Astrocyte (in vitro differentiated cells and primary cell): ENCODE data around the gene ABHD4.

ENCODE experiments used
- CTCF ChIP-seq: IDR thresholded peaks from 2 replicates; pipeline ENCODE4 v1.5.1; 2011; ENCODE audit warnings: low read depth, mild to moderate bottlenecking, inconsistent platforms, low read length, moderate library complexity; ENCODE audit not compliant: insufficient read depth
- EZH2 ChIP-seq: IDR thresholded peaks from 2 replicates; pipeline ENCODE4 v1.6.1; 2012; ENCODE audit warnings: mild to moderate bottlenecking, low read length, inconsistent platforms; ENCODE audit not compliant: insufficient read depth

DNA sequence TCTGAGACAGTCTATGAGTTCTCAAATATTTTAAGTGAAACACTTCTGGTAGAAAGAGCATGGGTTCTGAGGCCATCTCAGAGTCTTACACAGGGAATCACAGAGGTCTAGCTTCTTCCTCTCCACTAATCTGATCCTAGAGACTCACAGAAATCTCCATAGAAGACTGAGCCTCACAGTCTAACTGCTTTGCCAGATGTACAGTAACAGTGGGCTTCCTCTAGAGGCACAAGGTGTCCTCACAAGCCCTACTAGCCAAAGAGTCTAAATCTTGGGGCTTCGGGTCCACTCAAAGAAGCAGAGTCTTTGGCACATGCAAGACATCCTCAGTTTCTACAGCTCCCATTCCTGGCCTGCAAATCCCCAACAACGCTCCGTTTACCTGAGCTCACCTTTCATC lies 32.0 kb downstream of the ABHD4 start:
- TF ChIP-seq CTCF, result no peak
- no peak for TF ChIP-seq EZH2
